A549 (cell line): Measurements from ENCODE around the gene CYB5RL. TPM values are rescaled to one million over a fixed set of nuclear protein-coding genes. Genes with fewer than 3 reads are reported as not detected.

Experiments
- ATAC-seq, 2 experiments: fragments of 200-7000 bp in 1 of 2; fragments of >200 bp in 1 of 2; cut with Nextera tagmentation in 1 of 2; cut with Tn5 transposase in 1 of 2; 3 replicates each; pipeline versions ENCODE4 v1.8.0 to v1.9.1; 2018 to 2020; ENCODE audit warnings: mild to moderate bottlenecking in 1 of 2, moderate library complexity in 1 of 2
- CTCF ChIA-PET: fragments of 300-600 bp; sonication (Branson Sonifier 250); formaldehyde crosslinking; extraction: SDS; loops from one replicate; lab custom pipeline; 2021; ENCODE audit warnings: antibody characterized with exemption, inconsistent platforms; lab: Yijun Ruan, JAX
- POLR2A ChIA-PET: fragments of 350-600 bp; formaldehyde crosslinking; extraction: SDS; loops from one replicate; lab custom pipeline; 2021; ENCODE audit warnings: antibody characterized with exemption, inconsistent platforms; lab: Yijun Ruan, JAX
- DNase-seq, 2 experiments: peaks; one replicate each; pipeline versions ENCODE4 v3.0.0 to v3.0.0-alpha.2; 2011 to 2016; ENCODE audit warnings: low read depth in 1 of 2, low spot score in 1 of 2
- FAIRE-seq: peaks from 2 replicates; lab custom pipeline; 2011; peaks lifted over from hg19 to GRCh38; lab: Jason Lieb, UNC
- H3K27ac ChIP-seq, 2 experiments: fragments of >200 bp; sonication (Bioruptor Twin); formaldehyde crosslinking; 3 replicates each; pipeline ENCODE4 v1.5.1; 2016 to 2017
- H3K4me1 ChIP-seq: fragments of >200 bp; sonication (Bioruptor Twin); formaldehyde crosslinking; 3 replicates; pipeline ENCODE4 v1.6.1; 2016
- H3K4me2 ChIP-seq: fragments of >200 bp; sonication (Bioruptor Twin); formaldehyde crosslinking; 3 replicates; pipeline ENCODE4 v1.6.1; 2016
- H3K4me3 ChIP-seq: fragments of >200 bp; sonication (Bioruptor Twin); formaldehyde crosslinking; 3 replicates; pipeline ENCODE4 v1.5.1; 2016
- H3K9me3 ChIP-seq: fragments of >200 bp; sonication (Bioruptor Twin); formaldehyde crosslinking; 3 replicates; pipeline ENCODE4 v1.6.1; 2016
- BHLHE40 ChIP-seq: IDR thresholded peaks from 2 replicates; pipeline ENCODE4 v1.6.1; 2012; ENCODE audit warnings: low read depth, low read length, inconsistent platforms
- CBX2 ChIP-seq: fragments of 200-600 bp; sonication (generic); IDR thresholded peaks from 2 replicates; pipeline ENCODE4 v1.6.1; 2016; ENCODE audit warnings: low read depth, mild to moderate bottlenecking, borderline replicate concordance
- ESRRA ChIP-seq: fragments of 150-350 bp; IDR thresholded peaks from 2 replicates; pipeline ENCODE4 v1.6.1; 2014; ENCODE audit warnings: mild to moderate bottlenecking, low read length, borderline replicate concordance
- GATA3 ChIP-seq: IDR thresholded peaks from 2 replicates; pipeline ENCODE4 v1.6.1; 2012; ENCODE audit warnings: borderline replicate concordance
- HEYL ChIP-seq: fragments of 250-450 bp; sonication (Bioruptor Pico); IDR thresholded peaks from 2 replicates; pipeline ENCODE4 v1.8.0; 2021; ENCODE audit warnings: mild to moderate bottlenecking, moderate library complexity
- HOXB13 ChIP-seq: fragments of 250-450 bp; sonication (Bioruptor Pico); IDR thresholded peaks from 2 replicates; pipeline ENCODE4 v1.5.0; 2020; ENCODE audit warnings: low read depth, mild to moderate bottlenecking, moderate library complexity
- HOXB5 ChIP-seq: fragments of 250-450 bp; sonication (Bioruptor Pico); IDR thresholded peaks from 2 replicates; pipeline ENCODE4 v1.5.0; 2020; ENCODE audit warnings: mild to moderate bottlenecking, moderate library complexity
- JUNB ChIP-seq: fragments of >200 bp; sonication (Bioruptor Twin); formaldehyde crosslinking; IDR thresholded peaks from 2 replicates; pipeline ENCODE4 v1.6.1; 2016
- KDM1A ChIP-seq: fragments of 200-600 bp; sonication (generic); IDR thresholded peaks from 2 replicates; pipeline ENCODE4 v1.6.1; 2016; ENCODE audit warnings: low read depth, mild to moderate bottlenecking
- KDM5A ChIP-seq: fragments of 200-600 bp; sonication (generic); IDR thresholded peaks from 2 replicates; pipeline ENCODE4 v1.6.1; 2016; ENCODE audit warnings: antibody characterized with exemption, mild to moderate bottlenecking
- MAZ ChIP-seq: fragments of 150-350 bp; IDR thresholded peaks from 2 replicates; pipeline ENCODE4 v1.6.1; 2014; ENCODE audit warnings: antibody characterized with exemption, low read depth, low read length, borderline replicate concordance
- NFE2L2 ChIP-seq: fragments of 150-350 bp; conservative IDR thresholded peaks from 2 replicates; pipeline ENCODE4 v1.6.1; 2014; ENCODE audit warnings: low read length
- NR3C1 ChIP-seq: fragments of >200 bp; sonication (Bioruptor Twin); formaldehyde crosslinking; IDR thresholded peaks from 3 replicates; pipeline ENCODE4 v1.6.1; 2017
- POLR2AphosphoS2 ChIP-seq: conservative IDR thresholded peaks from 2 replicates; pipeline ENCODE4 v1.6.1; 2012; ENCODE audit warnings: low read length, improper control_type of control experiment, inconsistent platforms
- RAD21 ChIP-seq, 2 experiments: fragments of >200 bp in 1 of 2; sonication (Bioruptor Twin) in 1 of 2; formaldehyde crosslinking in 1 of 2; IDR thresholded peaks in 1 of 2; conservative IDR thresholded peaks in 1 of 2; 2 replicates in 1 of 2; 3 replicates in 1 of 2; pipeline ENCODE4 v1.6.1; 2012 to 2018; ENCODE audit warnings: inconsistent platforms in 1 of 2
- RARB ChIP-seq: fragments of 250-450 bp; sonication (Bioruptor Pico); IDR thresholded peaks from 2 replicates; pipeline ENCODE4 v1.8.0; 2021; ENCODE audit warnings: mild to moderate bottlenecking, moderate library complexity
- RCOR1 ChIP-seq: fragments of 150-350 bp; IDR thresholded peaks from 2 replicates; pipeline ENCODE4 v1.6.1; 2014; ENCODE audit warnings: antibody characterized with exemption, low read length, low read depth
- SREBF2 ChIP-seq: fragments of 450-650 bp; IDR thresholded peaks from 2 replicates; pipeline ENCODE4 v1.6.1; 2014; ENCODE audit warnings: mild to moderate bottlenecking, moderate library complexity
- ZC3H11A ChIP-seq: fragments of 450-650 bp; IDR thresholded peaks from 2 replicates; pipeline ENCODE4 v1.6.1; 2014; ENCODE audit warnings: antibody characterized with exemption, mild to moderate bottlenecking
- ZNF302 ChIP-seq: fragments of 250-450 bp; sonication (Bioruptor Pico); IDR thresholded peaks from 2 replicates; pipeline ENCODE4 v1.9.0; 2021; ENCODE audit warnings: inconsistent platforms, mild to moderate bottlenecking, moderate library complexity
- WGBS: methylation state at CpG from one replicate; pipeline ENCODE4 v1.1.6; 2017; ENCODE audit errors: missing lambda C conversion rate; 5-methylcytosine and 5-hydroxymethylcytosine counted together
- polyA plus RNA-seq, 4 experiments: library from polyadenylated mRNA; depleted of rRNA in 3 of 4; stranded (reverse); fragments of >200 nt; fragmentation: RNase III in 1 of 4; extraction: RNeasy Plus Mini Kit Qiagen cat#74134 plus additional on column Dnase treatment in 1 of 4; gene quantifications; 2 replicates in 3 of 4; 3 replicates in 1 of 4; pipeline ENCODE4 v1.2.3, GENCODE V29; 2011 to 2017
- TF ChIP-seq, protein P1 (sequence below): fragments of 250-450 bp; sonication (Bioruptor Pico); IDR thresholded peaks from 2 replicates; pipeline ENCODE4 v1.5.0; 2021; ENCODE audit warnings: mild to moderate bottlenecking, moderate library complexity, borderline replicate concordance
- TF ChIP-seq, protein P2 (sequence below): fragments of 450-650 bp; IDR thresholded peaks from 2 replicates; pipeline ENCODE4 v1.6.1; 2014; ENCODE audit warnings: antibody characterized with exemption
- TF ChIP-seq, protein P3 (sequence below): fragments of >200 bp; sonication (Bioruptor Twin); formaldehyde crosslinking; IDR thresholded peaks from 3 replicates; pipeline ENCODE4 v1.6.1; 2016
- TF ChIP-seq, protein P4 (sequence below): fragments of >200 bp; sonication (Bioruptor Twin); formaldehyde crosslinking; IDR thresholded peaks from 3 replicates; pipeline ENCODE4 v1.5.1; 2016
- TF ChIP-seq, protein P5 (sequence below): IDR thresholded peaks from 2 replicates; pipeline ENCODE4 v1.6.1; 2012
- TF ChIP-seq, protein P6 (sequence below): fragments of 150-350 bp; IDR thresholded peaks from 2 replicates; pipeline ENCODE4 v1.6.1; 2014; ENCODE audit warnings: low read depth, mild to moderate bottlenecking, low read length

Gene CYB5RL
- polyA plus RNA-seq, 2 of the 4 experiments (the other 2 are of a cell fraction), result 3.6 to 4.2 TPM

DNA sequence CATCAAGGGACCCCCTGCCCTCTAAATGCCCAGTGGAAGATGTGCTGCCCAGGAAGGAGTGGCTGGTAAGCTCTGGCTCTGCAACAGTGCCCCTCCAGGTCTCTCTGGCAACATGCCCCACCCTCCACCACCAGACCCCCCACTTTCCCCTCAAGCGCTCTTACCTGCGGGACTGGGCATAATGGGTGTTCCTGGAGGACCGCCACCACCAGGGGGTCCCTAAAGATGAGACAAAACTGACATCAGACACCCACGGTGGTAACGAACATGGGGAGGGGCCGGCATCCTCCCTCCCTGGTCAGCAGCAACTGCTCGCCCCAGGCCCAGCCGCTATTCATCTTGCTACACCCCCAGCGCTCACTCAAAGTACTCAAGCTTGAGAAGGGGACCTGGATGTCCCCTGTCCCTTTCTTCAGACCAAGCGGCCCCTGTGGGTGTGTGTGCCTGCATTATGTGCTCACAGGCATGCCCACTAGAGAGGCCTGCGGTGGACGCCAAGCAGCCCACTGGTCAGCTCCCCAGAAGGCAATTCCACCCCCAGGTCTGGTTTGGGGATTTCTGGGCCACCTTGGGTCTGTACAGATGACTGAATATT is 41.0 kb upstream of the CYB5RL start:
- Histone ChIP-seq H3K4me1 (no peaks in the 10 kb centered on the region), H3K4me3 (no peak overlapping the region), H3K27ac (no peak overlapping the region), H3K4me2 (no peak overlapping the region), H3K9me3 (no peaks in the 10 kb centered on the region)
- no peak for DNase-seq
- WGBS, result 73% methylated on average over 3 of the region's 12 CpGs
- ATAC-seq, result no peak
- TF ChIP-seq, protein P1, sequence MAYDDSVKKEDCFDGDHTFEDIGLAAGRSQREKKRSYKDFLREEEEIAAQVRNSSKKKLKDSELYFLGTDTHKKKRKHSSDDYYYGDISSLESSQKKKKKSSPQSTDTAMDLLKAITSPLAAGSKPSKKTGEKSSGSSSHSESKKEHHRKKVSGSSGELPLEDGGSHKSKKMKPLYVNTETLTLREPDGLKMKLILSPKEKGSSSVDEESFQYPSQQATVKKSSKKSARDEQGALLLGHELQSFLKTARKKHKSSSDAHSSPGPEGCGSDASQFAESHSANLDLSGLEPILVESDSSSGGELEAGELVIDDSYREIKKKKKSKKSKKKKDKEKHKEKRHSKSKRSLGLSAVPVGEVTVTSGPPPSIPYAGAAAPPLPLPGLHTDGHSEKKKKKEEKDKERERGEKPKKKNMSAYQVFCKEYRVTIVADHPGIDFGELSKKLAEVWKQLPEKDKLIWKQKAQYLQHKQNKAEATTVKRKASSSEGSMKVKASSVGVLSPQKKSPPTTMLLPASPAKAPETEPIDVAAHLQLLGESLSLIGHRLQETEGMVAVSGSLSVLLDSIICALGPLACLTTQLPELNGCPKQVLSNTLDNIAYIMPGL, result no peak
- no peak for TF ChIP-seq ZNF302
- TF ChIP-seq KDM1A, result no peak
- no peak for TF ChIP-seq ESRRA
- TF ChIP-seq, protein P2, sequence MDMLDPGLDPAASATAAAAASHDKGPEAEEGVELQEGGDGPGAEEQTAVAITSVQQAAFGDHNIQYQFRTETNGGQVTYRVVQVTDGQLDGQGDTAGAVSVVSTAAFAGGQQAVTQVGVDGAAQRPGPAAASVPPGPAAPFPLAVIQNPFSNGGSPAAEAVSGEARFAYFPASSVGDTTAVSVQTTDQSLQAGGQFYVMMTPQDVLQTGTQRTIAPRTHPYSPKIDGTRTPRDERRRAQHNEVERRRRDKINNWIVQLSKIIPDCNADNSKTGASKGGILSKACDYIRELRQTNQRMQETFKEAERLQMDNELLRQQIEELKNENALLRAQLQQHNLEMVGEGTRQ, result no peak
- TF ChIP-seq KDM5A, result no peak
- TF ChIP-seq RAD21 (conservative IDR thresholded peaks at IDR 0.05 in 1 of 2, IDR thresholded peaks at IDR 0.05 in 1 of 2), result no peak
- TF ChIP-seq RCOR1, result no peak
- TF ChIP-seq SREBF2, result no peak
- TF ChIP-seq ZC3H11A, result no peak
- FAIRE-seq, result no peak
- CTCF ChIA-PET, result interaction anchor here (0.8 kb wide), 1 partner anchor 14 kb away, joined by 3 read pairs; no protein-coding TSS in a partner anchor
- POLR2A ChIA-PET, result no interaction called here

DNA sequence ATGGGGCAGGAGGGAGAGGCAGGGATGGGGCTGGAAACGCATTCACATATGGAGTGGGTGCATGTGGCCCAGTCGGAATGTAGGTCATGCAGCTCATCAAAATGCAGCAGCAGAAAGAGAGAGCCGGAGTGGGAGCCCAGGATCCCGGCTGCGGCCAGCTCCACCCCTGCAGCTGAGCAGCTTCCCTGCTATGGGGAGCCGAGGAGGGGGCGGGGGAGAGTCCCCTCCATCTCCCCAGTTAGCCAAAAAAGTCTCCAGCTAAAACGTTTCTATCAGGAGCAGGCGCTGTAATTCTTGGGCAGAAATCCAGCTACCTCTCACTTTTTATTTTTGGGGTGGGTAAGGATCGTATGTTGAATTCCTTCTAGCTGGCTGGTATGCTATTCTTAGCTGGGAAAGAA is 39.8 kb upstream of the CYB5RL start:
- H3K9me3 ChIP-seq, result no peaks in the 10 kb centered on the region
- POLR2A ChIA-PET, result no interaction called here
- TF ChIP-seq NFE2L2, result no peak
- TF ChIP-seq, protein P3, sequence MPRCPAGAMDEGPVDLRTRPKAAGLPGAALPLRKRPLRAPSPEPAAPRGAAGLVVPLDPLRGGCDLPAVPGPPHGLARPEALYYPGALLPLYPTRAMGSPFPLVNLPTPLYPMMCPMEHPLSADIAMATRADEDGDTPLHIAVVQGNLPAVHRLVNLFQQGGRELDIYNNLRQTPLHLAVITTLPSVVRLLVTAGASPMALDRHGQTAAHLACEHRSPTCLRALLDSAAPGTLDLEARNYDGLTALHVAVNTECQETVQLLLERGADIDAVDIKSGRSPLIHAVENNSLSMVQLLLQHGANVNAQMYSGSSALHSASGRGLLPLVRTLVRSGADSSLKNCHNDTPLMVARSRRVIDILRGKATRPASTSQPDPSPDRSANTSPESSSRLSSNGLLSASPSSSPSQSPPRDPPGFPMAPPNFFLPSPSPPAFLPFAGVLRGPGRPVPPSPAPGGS, result no peak
- TF ChIP-seq HOXB5 (CRISPR knock-in tag), result no peak
- no peak for TF ChIP-seq BHLHE40
- TF ChIP-seq, protein P4, sequence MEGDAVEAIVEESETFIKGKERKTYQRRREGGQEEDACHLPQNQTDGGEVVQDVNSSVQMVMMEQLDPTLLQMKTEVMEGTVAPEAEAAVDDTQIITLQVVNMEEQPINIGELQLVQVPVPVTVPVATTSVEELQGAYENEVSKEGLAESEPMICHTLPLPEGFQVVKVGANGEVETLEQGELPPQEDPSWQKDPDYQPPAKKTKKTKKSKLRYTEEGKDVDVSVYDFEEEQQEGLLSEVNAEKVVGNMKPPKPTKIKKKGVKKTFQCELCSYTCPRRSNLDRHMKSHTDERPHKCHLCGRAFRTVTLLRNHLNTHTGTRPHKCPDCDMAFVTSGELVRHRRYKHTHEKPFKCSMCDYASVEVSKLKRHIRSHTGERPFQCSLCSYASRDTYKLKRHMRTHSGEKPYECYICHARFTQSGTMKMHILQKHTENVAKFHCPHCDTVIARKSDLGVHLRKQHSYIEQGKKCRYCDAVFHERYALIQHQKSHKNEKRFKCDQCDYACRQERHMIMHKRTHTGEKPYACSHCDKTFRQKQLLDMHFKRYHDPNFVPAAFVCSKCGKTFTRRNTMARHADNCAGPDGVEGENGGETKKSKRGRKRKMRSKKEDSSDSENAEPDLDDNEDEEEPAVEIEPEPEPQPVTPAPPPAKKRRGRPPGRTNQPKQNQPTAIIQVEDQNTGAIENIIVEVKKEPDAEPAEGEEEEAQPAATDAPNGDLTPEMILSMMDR, result no peak
- TF ChIP-seq HOXB13 (CRISPR knock-in tag), result no peak
- TF ChIP-seq POLR2AphosphoS2, result no peak
- TF ChIP-seq GATA3, result no peak
- TF ChIP-seq RAD21 (conservative IDR thresholded peaks at IDR 0.05 in 1 of 2, IDR thresholded peaks at IDR 0.05 in 1 of 2), result no peak
- TF ChIP-seq ESRRA, result no peak
- TF ChIP-seq, protein P5, sequence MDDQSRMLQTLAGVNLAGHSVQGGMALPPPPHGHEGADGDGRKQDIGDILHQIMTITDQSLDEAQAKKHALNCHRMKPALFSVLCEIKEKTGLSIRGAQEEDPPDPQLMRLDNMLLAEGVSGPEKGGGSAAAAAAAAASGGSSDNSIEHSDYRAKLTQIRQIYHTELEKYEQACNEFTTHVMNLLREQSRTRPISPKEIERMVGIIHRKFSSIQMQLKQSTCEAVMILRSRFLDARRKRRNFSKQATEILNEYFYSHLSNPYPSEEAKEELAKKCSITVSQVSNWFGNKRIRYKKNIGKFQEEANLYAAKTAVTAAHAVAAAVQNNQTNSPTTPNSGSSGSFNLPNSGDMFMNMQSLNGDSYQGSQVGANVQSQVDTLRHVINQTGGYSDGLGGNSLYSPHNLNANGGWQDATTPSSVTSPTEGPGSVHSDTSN, result no peak
- no peak for TF ChIP-seq RARB (CRISPR knock-in tag)
- no peak for TF ChIP-seq CBX2
- no peak for TF ChIP-seq NR3C1
- TF ChIP-seq MAZ, result no peak
- TF ChIP-seq, protein P6, sequence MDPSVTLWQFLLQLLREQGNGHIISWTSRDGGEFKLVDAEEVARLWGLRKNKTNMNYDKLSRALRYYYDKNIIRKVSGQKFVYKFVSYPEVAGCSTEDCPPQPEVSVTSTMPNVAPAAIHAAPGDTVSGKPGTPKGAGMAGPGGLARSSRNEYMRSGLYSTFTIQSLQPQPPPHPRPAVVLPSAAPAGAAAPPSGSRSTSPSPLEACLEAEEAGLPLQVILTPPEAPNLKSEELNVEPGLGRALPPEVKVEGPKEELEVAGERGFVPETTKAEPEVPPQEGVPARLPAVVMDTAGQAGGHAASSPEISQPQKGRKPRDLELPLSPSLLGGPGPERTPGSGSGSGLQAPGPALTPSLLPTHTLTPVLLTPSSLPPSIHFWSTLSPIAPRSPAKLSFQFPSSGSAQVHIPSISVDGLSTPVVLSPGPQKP, result no peak
- TF ChIP-seq JUNB, result no peak
- no peak for TF ChIP-seq RCOR1
- no peak for TF ChIP-seq HEYL
- no peaks in the 10 kb centered on the region for H3K4me1 ChIP-seq
- DNase-seq (no peak), ATAC-seq (no peak), FAIRE-seq (no peak)
- no peak overlapping the region for H3K4me2 ChIP-seq
- 79% methylated on average over 4 of the region's 10 CpGs for WGBS
- H3K27ac ChIP-seq, result no peak overlapping the region
- no peak overlapping the region for H3K4me3 ChIP-seq
- CTCF ChIA-PET, result interaction anchor here (1.2 kb wide), 1 partner anchor 9 kb away, joined by 3 read pairs; no protein-coding TSS in a partner anchor
